ENCODE results near the gene NKAPD1.

Gene NKAPD1

GRCh38 chr11:112051768-112052167 lies 22.3 kb upstream of the NKAPD1 start:
- no peak overlapping the region for H3K4me3 ChIP-seq
- H3K27ac ChIP-seq, result no peak overlapping the region
- TF ChIP-seq, protein P1, sequence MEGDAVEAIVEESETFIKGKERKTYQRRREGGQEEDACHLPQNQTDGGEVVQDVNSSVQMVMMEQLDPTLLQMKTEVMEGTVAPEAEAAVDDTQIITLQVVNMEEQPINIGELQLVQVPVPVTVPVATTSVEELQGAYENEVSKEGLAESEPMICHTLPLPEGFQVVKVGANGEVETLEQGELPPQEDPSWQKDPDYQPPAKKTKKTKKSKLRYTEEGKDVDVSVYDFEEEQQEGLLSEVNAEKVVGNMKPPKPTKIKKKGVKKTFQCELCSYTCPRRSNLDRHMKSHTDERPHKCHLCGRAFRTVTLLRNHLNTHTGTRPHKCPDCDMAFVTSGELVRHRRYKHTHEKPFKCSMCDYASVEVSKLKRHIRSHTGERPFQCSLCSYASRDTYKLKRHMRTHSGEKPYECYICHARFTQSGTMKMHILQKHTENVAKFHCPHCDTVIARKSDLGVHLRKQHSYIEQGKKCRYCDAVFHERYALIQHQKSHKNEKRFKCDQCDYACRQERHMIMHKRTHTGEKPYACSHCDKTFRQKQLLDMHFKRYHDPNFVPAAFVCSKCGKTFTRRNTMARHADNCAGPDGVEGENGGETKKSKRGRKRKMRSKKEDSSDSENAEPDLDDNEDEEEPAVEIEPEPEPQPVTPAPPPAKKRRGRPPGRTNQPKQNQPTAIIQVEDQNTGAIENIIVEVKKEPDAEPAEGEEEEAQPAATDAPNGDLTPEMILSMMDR (IDR thresholded peaks at IDR 0.05), result no peak
- DNase-seq (ENCODE audit: low spot score), result no peak

DNA sequence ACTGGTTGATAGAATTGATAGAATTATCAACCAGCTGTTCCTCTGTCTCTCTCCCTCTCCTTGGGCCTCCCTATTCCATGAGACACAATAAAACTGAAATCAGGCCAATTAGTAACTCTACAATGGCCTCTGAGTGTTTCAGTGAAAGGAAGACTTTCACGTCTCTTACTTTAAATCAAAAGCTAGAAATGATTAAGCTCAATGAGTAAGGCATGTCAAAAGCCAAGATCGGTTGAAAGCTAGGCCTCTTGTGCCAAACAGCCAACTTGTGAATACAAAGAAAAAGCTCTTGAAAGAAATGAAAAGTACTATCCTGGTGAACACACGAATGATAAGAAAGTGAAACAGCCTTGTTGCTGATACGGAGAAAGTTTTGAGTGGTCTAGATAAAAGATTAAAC lies 16.9 kb upstream of the NKAPD1 start:
- no peak for DNase-seq (ENCODE audit: low spot score)
- H3K27ac ChIP-seq, result no peak overlapping the region
- TF ChIP-seq, protein P1 (IDR thresholded peaks at IDR 0.05), result no peak
- H3K4me3 ChIP-seq, result no peak overlapping the region

GRCh38 chr11:112058103-112058502 lies 16.0 kb upstream of the NKAPD1 start:
- no peak for DNase-seq (ENCODE audit: low spot score)
- H3K27ac ChIP-seq, result no peak overlapping the region
- TF ChIP-seq, protein P1 (IDR thresholded peaks at IDR 0.05), result no peak

GRCh38 chr11:112062923-112063322 lies 11.2 kb upstream of the NKAPD1 start:
- DNase-seq (ENCODE audit: low spot score), result no peak
- H3K27ac ChIP-seq, result no peak overlapping the region
- H3K4me3 ChIP-seq, result no peak overlapping the region
- TF ChIP-seq, protein P1 (IDR thresholded peaks at IDR 0.05), result no peak

More at GRCh38 chr11:112058103-112058502, 16.0 kb upstream of the NKAPD1 start:
- no peak overlapping the region for H3K4me3 ChIP-seq

DNA sequence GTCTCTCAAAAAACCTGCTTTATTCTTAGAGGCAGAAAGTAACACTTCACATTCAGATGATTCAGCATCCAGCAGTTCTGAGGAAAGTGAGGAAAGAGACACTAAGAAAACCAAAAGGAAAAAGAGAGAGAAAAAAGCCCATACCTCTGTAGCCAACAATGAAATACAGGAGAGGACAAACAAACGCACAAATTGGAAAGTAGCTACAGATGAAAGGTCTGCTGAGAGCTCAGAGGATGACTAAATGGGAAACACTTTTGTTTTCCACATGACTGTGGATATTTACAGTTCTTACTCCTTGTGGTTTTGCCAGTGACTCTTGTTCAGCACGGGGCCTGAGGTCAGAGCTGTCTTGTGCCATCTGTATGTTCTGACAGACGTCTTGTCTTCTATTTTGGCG lies 8.6 kb downstream of the NKAPD1 start:
- H3K27ac ChIP-seq, result no peak overlapping the region
- TF ChIP-seq, protein P1 (IDR thresholded peaks at IDR 0.05), result no peak
- DNase-seq (ENCODE audit: low spot score), result no peak
- H3K4me3 ChIP-seq, result no peak overlapping the region

- no peak for DNase-seq (ENCODE audit: low spot score)
- peak overlapping the region; percentile 90 for H3K4me3 ChIP-seq
- TF ChIP-seq, protein P1 (IDR thresholded peaks at IDR 0.05), result no peak
- H3K27ac ChIP-seq, result peak overlapping the region; percentile 75 to 82
Measured at GRCh38 chr11:112085822-112086421, 11.8 kb downstream of the NKAPD1 start.

- TF ChIP-seq, protein P1 (IDR thresholded peaks at IDR 0.05), result no peak
- H3K4me3 ChIP-seq, result peak within 1 kb of the TSS; percentile 90
- H3K27ac ChIP-seq, result peak within 1 kb of the TSS; percentile 75 to 82
- DNase-seq (ENCODE audit: low spot score), result peak; percentile 97
Measured at GRCh38 chr11:112086422-112087191, 12.5 kb downstream of the NKAPD1 start, which contains the start of the genes SDHD and TIMM8B. Gene SDHD, plus strand, starts transcription at chr11:112086873. Its CDS starts 35 bp downstream, at chr11:112086908. Gene TIMM8B, minus strand, starts transcription at chr11:112086756. Its CDS starts 33 bp downstream, at chr11:112086723.
